ENCODE data around the gene TNK1.

TNK1 gene

DNA sequence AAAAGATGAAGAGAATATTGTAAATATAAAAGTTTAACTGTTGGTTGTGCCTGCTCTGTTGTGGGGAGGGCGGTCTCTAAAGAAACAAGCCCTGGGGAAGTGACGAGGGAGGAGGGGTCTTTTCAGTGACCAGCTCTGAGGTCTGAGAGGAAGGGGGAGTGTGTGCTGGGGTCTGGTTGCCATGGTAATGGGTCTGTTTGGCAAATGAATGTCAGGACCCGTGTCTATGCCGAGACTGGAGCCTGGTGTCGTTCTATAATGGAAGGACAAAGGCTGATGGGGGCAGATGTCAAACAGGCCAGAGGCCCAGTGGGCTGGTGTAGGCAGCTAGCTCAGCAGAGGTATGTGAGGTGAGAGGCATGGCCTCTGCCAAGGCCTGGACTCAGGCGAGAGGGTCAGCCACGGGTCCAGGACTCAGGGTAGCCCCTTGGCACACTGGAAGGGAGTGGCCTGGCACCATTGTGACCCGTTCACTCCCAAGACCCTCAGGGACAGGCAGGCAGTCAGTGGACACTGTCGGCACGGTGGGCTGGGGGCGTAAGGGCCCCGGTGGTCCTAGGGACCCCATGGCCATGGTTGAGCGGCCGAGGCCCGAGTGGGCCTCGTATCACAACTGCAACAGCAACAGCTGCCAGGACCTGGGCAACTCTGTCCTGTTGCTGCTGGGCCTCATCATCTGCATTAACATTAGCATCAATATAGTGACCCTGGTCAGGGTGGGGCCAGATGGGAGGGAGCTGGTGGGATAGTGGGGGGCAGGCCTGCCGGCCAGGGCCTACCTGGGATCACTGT, 39.1 kb downstream of the TNK1 start, which contains the start of gene SPEM1:
Gene SPEM1, plus strand, starts transcription at position 506 of the 792 bp plus-strand sequence. Its CDS starts 61 bp downstream, at position 567.
- H3K4me3 ChIP-seq (ENCODE audit: low read depth in 1 of 2, low read length in 2 of 2) = no peak within 1 kb of the TSS
- no peak within 1 kb of the TSS for H3K27ac ChIP-seq (ENCODE audit: low read depth, low read length)
- H3K36me3 ChIP-seq (ENCODE audit: control insufficient read depth in 1 of 2, insufficient read depth in 2 of 2, low read length in 2 of 2) = no peaks in the 10 kb centered on the region
- no peaks in the 10 kb centered on the region for H3K4me1 ChIP-seq (ENCODE audit: control insufficient read depth in 1 of 2, insufficient read depth in 2 of 2, low read length in 2 of 2)
- H3K9ac ChIP-seq (ENCODE audit: low read depth in 1 of 2, low read length in 2 of 2) = no peak within 1 kb of the TSS
- H3K9me3 ChIP-seq (ENCODE audit: control insufficient read depth in 1 of 2, low read length in 2 of 2) = no peaks in the 10 kb centered on the region
- peaks cover 0 to 3% of the 10 kb centered on the region in 2 donors for H3K27me3 ChIP-seq (ENCODE audit: control insufficient read depth in 1 of 2, insufficient read depth in 2 of 2, low read length in 2 of 2)

DNA sequence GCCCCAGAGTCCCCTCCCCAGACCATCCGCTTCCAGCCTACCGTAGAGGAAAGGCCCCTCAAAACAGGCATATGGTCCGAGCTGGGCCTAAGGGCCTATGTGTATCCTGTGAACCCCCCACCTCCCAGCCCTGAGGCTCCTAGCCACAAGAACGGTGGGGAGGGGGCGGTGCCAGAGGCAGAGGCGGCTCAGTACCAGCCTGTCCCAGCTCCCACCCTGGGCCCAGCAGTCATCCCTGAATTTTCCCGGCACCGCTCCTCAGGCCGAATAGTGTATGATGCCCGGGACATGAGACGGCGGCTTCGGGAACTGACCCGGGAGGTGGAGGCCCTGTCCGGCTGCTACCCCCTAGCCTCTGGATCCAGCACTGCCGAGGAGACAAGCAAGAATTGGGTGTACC, 40.3 kb downstream of the TNK1 start:
- Histone ChIP-seq H3K9ac (ENCODE audit: low read depth in 1 of 2, low read length in 2 of 2) (no peak overlapping the region), H3K4me3 (ENCODE audit: low read depth in 1 of 2, low read length in 2 of 2) (no peak overlapping the region), H3K36me3 (ENCODE audit: control insufficient read depth in 1 of 2, insufficient read depth in 2 of 2, low read length in 2 of 2) (no peaks in the 10 kb centered on the region), H3K4me1 (ENCODE audit: control insufficient read depth in 1 of 2, insufficient read depth in 2 of 2, low read length in 2 of 2) (no peaks in the 10 kb centered on the region), H3K27ac (ENCODE audit: low read depth, low read length) (no peak overlapping the region), H3K9me3 (ENCODE audit: control insufficient read depth in 1 of 2, low read length in 2 of 2) (no peaks in the 10 kb centered on the region), H3K27me3 (ENCODE audit: control insufficient read depth in 1 of 2, insufficient read depth in 2 of 2, low read length in 2 of 2) (peaks cover 0 to 3% of the 10 kb centered on the region in 2 donors)

- Histone ChIP-seq H3K36me3 (ENCODE audit: control insufficient read depth in 1 of 2, insufficient read depth in 2 of 2, low read length in 2 of 2) (no peaks in the 10 kb centered on the region), H3K27ac (ENCODE audit: low read depth, low read length) (no peak overlapping the region), H3K27me3 (ENCODE audit: control insufficient read depth in 1 of 2, insufficient read depth in 2 of 2, low read length in 2 of 2) (peaks cover 0 to 3% of the 10 kb centered on the region in 2 donors), H3K4me3 (ENCODE audit: low read depth in 1 of 2, low read length in 2 of 2) (no peak overlapping the region), H3K9me3 (ENCODE audit: control insufficient read depth in 1 of 2, low read length in 2 of 2) (no peaks in the 10 kb centered on the region), H3K9ac (ENCODE audit: low read depth in 1 of 2, low read length in 2 of 2) (no peak overlapping the region), H3K4me1 (ENCODE audit: control insufficient read depth in 1 of 2, insufficient read depth in 2 of 2, low read length in 2 of 2) (no peaks in the 10 kb centered on the region)
These were observed 42.8 kb downstream of the TNK1 start for GRCh38 chr17:7423679-7424078.

GRCh38 chr17:7425316-7425715, 44.4 kb downstream of the TNK1 start, which contains the start of gene SPEM2:
TSS of gene SPEM2 (plus strand) at chr17:7425616. CDS start at chr17:7425689, 73 bp downstream.
- H3K4me1 ChIP-seq (ENCODE audit: control insufficient read depth in 1 of 2, insufficient read depth in 2 of 2, low read length in 2 of 2) = no peaks in the 10 kb centered on the region
- H3K4me3 ChIP-seq (ENCODE audit: low read depth in 1 of 2, low read length in 2 of 2) = no peak within 1 kb of the TSS
- peaks cover 0 to 3% of the 10 kb centered on the region in 2 donors for H3K27me3 ChIP-seq (ENCODE audit: control insufficient read depth in 1 of 2, insufficient read depth in 2 of 2, low read length in 2 of 2)
- no peaks in the 10 kb centered on the region for H3K36me3 ChIP-seq (ENCODE audit: control insufficient read depth in 1 of 2, insufficient read depth in 2 of 2, low read length in 2 of 2)
- no peaks in the 10 kb centered on the region for H3K9me3 ChIP-seq (ENCODE audit: control insufficient read depth in 1 of 2, low read length in 2 of 2)
- H3K27ac ChIP-seq (ENCODE audit: low read depth, low read length) = no peak within 1 kb of the TSS
- H3K9ac ChIP-seq (ENCODE audit: low read depth in 1 of 2, low read length in 2 of 2) = no peak within 1 kb of the TSS

GRCh38 chr17:7425756-7426155, 44.9 kb downstream of the TNK1 start:
- peaks cover 0 to 3% of the 10 kb centered on the region in 2 donors for H3K27me3 ChIP-seq (ENCODE audit: control insufficient read depth in 1 of 2, insufficient read depth in 2 of 2, low read length in 2 of 2)
- no peak overlapping the region for H3K27ac ChIP-seq (ENCODE audit: low read depth, low read length)
- H3K9ac ChIP-seq (ENCODE audit: low read depth in 1 of 2, low read length in 2 of 2) = no peak overlapping the region
- no peaks in the 10 kb centered on the region for H3K4me1 ChIP-seq (ENCODE audit: control insufficient read depth in 1 of 2, insufficient read depth in 2 of 2, low read length in 2 of 2)
- H3K4me3 ChIP-seq (ENCODE audit: low read depth in 1 of 2, low read length in 2 of 2) = no peak overlapping the region
- H3K36me3 ChIP-seq (ENCODE audit: control insufficient read depth in 1 of 2, insufficient read depth in 2 of 2, low read length in 2 of 2) = no peaks in the 10 kb centered on the region
- H3K9me3 ChIP-seq (ENCODE audit: control insufficient read depth in 1 of 2, low read length in 2 of 2) = no peaks in the 10 kb centered on the region

GRCh38 chr17:7426203-7426863, 45.4 kb downstream of the TNK1 start:
- Histone ChIP-seq H3K9me3 (ENCODE audit: control insufficient read depth in 1 of 2, low read length in 2 of 2) (no peaks in the 10 kb centered on the region), H3K4me1 (ENCODE audit: control insufficient read depth in 1 of 2, insufficient read depth in 2 of 2, low read length in 2 of 2) (no peaks in the 10 kb centered on the region), H3K27ac (ENCODE audit: low read depth, low read length) (no peak overlapping the region), H3K36me3 (ENCODE audit: control insufficient read depth in 1 of 2, insufficient read depth in 2 of 2, low read length in 2 of 2) (no peaks in the 10 kb centered on the region), H3K9ac (ENCODE audit: low read depth in 1 of 2, low read length in 2 of 2) (no peak overlapping the region), H3K27me3 (ENCODE audit: control insufficient read depth in 1 of 2, insufficient read depth in 2 of 2, low read length in 2 of 2) (peaks cover 0 to 3% of the 10 kb centered on the region in 2 donors), H3K4me3 (ENCODE audit: low read depth in 1 of 2, low read length in 2 of 2) (no peak overlapping the region)

DNA sequence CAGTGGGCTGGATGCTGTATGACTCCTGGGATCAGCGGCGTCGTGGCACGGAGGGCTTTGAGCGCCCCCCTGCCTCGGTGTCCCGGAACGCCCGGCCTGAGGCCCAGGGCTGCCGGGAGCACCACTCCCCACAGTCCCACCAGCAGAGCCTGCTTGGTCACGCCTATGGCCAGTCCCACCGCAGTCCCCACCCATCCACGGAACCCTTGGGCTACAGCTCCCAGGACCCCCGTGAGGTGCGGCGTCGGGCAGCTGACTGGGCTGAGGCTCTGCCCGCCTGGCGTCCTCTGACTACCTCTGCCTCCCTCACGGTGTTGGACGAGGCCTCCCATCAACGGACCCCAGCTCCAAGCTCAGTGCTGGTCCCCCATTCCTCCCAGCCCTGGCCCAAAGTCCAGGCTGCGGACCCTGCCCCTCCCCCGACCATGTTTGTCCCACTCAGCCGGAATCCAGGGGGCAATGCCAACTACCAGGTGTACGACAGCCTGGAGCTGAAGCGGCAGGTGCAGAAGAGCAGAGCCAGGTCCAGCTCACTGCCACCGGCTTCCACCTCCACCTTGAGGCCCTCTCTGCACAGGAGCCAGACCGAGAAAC, 46.1 kb downstream of the TNK1 start:
- Histone ChIP-seq H3K4me1 (ENCODE audit: control insufficient read depth in 1 of 2, insufficient read depth in 2 of 2, low read length in 2 of 2) (no peaks in the 10 kb centered on the region), H3K27me3 (ENCODE audit: control insufficient read depth in 1 of 2, insufficient read depth in 2 of 2, low read length in 2 of 2) (peaks cover 0 to 3% of the 10 kb centered on the region in 2 donors), H3K9ac (ENCODE audit: low read depth in 1 of 2, low read length in 2 of 2) (no peak overlapping the region), H3K4me3 (ENCODE audit: low read depth in 1 of 2, low read length in 2 of 2) (no peak overlapping the region), H3K36me3 (ENCODE audit: control insufficient read depth in 1 of 2, insufficient read depth in 2 of 2, low read length in 2 of 2) (no peaks in the 10 kb centered on the region), H3K9me3 (ENCODE audit: control insufficient read depth in 1 of 2, low read length in 2 of 2) (no peaks in the 10 kb centered on the region), H3K27ac (ENCODE audit: low read depth, low read length) (no peak overlapping the region)

GRCh38 chr17:7427549-7427948, 46.7 kb downstream of the TNK1 start:
- H3K9me3 ChIP-seq (ENCODE audit: control insufficient read depth in 1 of 2, low read length in 2 of 2) = no peaks in the 10 kb centered on the region
- H3K36me3 ChIP-seq (ENCODE audit: control insufficient read depth in 1 of 2, insufficient read depth in 2 of 2, low read length in 2 of 2) = no peaks in the 10 kb centered on the region

GRCh38 chr17:7428557-7428956, 47.7 kb downstream of the TNK1 start, which contains the start of gene SPEM3:
TSS of gene SPEM3 (plus strand) at chr17:7428857. CDS start at chr17:7428903, 46 bp downstream.
- Histone ChIP-seq H3K36me3 (ENCODE audit: control insufficient read depth in 1 of 2, insufficient read depth in 2 of 2, low read length in 2 of 2) (no peaks in the 10 kb centered on the region), H3K9me3 (ENCODE audit: control insufficient read depth in 1 of 2, low read length in 2 of 2) (no peaks in the 10 kb centered on the region), H3K9ac (ENCODE audit: low read depth in 1 of 2, low read length in 2 of 2) (no peak within 1 kb of the TSS), H3K4me3 (ENCODE audit: low read depth in 1 of 2, low read length in 2 of 2) (no peak within 1 kb of the TSS), H3K27me3 (ENCODE audit: control insufficient read depth in 1 of 2, insufficient read depth in 2 of 2, low read length in 2 of 2) (peaks cover 0 to 2% of the 10 kb centered on the region in 2 donors), H3K27ac (ENCODE audit: low read depth, low read length) (no peak within 1 kb of the TSS), H3K4me1 (ENCODE audit: control insufficient read depth in 1 of 2, insufficient read depth in 2 of 2, low read length in 2 of 2) (no peaks in the 10 kb centered on the region)

More at GRCh38 chr17:7427549-7427948, 46.7 kb downstream of the TNK1 start:
- H3K27ac ChIP-seq (ENCODE audit: low read depth, low read length) = no peak overlapping the region
- no peak overlapping the region for H3K9ac ChIP-seq (ENCODE audit: low read depth in 1 of 2, low read length in 2 of 2)
- H3K27me3 ChIP-seq (ENCODE audit: control insufficient read depth in 1 of 2, insufficient read depth in 2 of 2, low read length in 2 of 2) = peaks cover 0 to 3% of the 10 kb centered on the region in 2 donors
- no peak overlapping the region for H3K4me3 ChIP-seq (ENCODE audit: low read depth in 1 of 2, low read length in 2 of 2)
- no peaks in the 10 kb centered on the region for H3K4me1 ChIP-seq (ENCODE audit: control insufficient read depth in 1 of 2, insufficient read depth in 2 of 2, low read length in 2 of 2)

DNA sequence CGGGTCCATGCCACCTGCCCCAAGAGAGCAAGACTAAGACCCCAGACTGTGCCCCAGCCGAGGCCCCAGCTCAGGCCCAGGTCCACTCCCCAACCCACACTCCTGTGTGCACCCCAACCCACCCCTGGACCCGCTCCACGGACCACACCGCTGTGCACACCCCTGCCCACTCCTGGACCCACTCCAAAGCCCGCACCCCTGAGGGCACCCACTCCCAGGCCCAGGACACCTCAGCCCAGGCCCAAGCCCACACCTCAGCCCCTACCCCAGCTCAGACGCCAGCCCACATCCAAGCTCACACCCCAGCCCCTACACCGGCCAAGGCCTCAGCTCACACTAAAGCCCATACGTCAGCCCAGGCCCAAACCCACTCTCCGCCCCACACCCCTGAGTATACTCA, 48.8 kb downstream of the TNK1 start:
- Histone ChIP-seq H3K36me3 (ENCODE audit: control insufficient read depth in 1 of 2, insufficient read depth in 2 of 2, low read length in 2 of 2) (no peaks in the 10 kb centered on the region), H3K9ac (ENCODE audit: low read depth in 1 of 2, low read length in 2 of 2) (no peak overlapping the region), H3K9me3 (ENCODE audit: control insufficient read depth in 1 of 2, low read length in 2 of 2) (no peaks in the 10 kb centered on the region)

More for the DNA sequence above, 48.8 kb downstream of the TNK1 start:
- Histone ChIP-seq H3K27me3 (ENCODE audit: control insufficient read depth in 1 of 2, insufficient read depth in 2 of 2, low read length in 2 of 2) (no peaks in the 10 kb centered on the region), H3K4me1 (ENCODE audit: control insufficient read depth in 1 of 2, insufficient read depth in 2 of 2, low read length in 2 of 2) (no peaks in the 10 kb centered on the region), H3K4me3 (ENCODE audit: low read depth in 1 of 2, low read length in 2 of 2) (no peak overlapping the region), H3K27ac (ENCODE audit: low read depth, low read length) (no peak overlapping the region)
